ENCODE results near the gene SGPP2.

Gene SGPP2

DNA sequence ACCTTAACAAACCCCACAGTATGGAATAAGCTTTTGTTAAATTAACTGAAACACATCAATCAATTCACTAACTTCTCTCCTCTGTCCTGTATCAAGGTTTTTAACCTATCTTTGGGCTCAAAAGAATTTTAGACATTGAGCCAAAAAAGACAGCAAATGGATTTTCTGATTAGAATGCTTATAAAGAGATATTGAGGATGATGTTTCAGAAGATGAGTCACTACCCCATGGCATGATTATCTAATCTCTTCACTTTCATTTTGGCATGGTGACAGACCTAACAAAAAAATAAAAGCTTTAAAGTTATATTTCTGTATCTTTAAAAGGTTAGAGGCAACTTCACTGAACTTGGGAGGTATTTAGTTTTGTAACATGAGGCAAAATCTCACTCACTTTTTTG lies 55.5 kb downstream of the SGPP2 start:
- no peak for DNase-seq

DNA sequence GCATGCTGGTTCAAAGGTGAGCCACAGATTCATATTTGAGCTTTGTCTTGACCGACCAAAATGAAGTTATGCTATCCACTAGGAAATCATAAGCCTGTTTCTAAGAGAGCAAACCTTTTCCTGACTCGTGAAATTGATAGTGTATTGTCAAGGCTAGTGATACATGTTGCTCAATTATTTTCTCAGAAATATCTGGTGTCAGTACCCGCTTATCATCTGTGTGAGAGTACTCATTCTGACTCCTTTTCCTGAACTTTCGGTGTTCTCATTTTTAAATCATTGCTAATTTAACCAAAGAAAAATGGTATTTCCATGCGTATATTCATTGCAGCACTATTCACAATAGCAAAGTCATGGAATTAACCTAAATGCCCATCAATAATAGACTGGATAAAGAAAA lies 56.2 kb downstream of the SGPP2 start:
- DNase-seq = no peak

DNA sequence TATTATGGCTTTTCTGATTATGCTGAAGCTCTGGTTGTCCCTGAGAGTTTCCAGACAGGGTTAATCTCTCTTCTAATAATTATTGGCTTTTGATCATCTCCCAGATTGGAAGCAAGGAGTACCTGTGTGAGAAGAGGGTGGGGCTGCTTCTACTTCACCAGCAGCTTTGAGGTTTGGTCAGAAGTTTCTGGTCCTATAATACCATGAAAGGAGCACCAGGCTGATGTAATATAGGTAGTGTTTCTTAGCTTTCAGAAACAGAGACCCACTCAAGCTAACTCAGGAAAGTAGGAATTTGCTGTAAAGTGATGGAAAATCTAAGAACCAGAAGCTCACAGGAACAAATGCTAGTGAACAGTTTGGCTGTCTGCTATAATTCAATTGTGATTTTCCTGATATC lies 57.6 kb downstream of the SGPP2 start:
- no peak for DNase-seq

DNA sequence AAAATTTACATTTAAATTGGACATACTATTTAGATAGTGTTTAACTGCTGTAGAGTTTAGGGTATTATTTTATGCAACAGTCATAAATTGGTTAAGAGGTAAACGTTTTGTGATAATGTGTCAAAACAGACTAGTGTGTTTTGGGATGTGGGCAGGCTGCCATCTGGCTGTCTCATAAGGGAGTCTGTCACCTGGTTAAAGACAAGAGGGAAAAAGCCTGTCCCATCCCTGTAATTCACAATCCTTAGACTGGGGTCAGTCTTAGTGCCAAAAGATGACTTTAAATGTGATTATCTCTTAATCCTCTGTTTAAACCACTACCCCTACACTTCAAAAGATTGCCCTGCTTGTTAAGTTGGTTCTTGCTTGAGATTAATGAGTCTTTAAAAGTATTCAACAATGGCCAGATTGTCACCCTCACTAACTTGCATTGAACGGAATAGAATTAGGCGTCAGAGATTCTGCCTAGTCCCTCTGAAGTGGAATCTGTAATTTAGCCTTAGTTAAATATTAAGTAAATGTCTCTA lies 59.2 kb downstream of the SGPP2 start:
- peak; percentile 60 for DNase-seq

DNA sequence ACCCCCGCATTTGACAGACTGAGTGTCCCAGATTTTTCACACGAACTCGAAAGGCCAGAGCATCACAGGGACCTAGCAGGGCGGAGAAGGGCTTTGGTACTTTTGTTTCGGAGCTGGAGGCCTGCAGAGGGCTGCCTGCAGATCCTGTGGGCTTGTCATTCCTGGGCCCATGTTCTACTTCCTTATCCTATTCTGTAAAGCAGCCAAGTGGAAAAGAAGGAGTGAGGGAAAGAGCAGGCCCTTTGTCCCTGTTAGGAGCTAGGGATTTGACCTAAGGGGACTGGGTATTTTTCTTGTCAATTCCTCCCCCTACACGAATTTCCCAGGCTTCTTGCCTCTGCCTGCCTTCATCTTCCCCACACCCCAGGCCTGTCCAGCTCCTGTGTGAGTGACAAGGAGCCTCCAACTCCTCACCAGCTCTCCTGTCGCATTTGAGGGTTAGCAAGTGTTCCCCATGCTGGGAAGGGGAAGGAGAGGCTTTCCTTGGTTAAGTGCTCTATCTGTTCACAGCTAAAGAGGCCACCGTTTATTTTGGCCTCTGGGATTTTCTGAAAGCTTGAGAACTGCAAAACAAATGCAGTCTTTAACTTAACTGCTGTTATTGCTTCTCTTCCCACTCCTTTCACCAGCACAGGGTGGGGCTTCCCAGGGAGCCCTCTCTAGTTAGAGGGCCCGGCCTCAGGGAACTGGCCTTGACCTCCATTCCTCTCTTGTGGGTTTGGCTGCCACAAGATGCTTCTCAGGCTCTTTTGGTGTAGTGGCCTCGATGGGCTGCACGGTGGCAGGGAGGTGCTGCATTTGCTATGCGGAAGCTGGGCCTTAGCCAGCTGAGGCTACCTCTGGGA lies 61.2 kb downstream of the SGPP2 start:
- DNase-seq = no peak

DNA sequence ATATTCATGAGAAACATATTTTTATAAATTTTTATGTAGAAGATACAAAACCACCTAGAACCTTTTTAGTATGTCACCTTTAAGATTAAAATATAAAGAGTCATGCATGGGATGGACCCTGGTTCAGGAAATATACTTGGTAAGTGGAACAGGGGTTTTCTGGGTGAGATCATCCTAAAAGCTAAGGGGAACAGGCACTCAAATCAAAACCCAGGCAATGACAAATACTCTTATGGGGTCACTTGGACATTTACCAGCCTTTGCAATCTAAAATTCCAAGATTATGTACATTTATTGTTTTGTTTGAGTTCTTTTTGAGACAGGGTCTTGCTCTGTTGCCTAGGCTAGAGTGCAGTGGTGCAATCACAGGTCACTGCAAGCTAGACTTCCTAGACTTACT lies 65.8 kb downstream of the SGPP2 start:
- DNase-seq = no peak

DNA sequence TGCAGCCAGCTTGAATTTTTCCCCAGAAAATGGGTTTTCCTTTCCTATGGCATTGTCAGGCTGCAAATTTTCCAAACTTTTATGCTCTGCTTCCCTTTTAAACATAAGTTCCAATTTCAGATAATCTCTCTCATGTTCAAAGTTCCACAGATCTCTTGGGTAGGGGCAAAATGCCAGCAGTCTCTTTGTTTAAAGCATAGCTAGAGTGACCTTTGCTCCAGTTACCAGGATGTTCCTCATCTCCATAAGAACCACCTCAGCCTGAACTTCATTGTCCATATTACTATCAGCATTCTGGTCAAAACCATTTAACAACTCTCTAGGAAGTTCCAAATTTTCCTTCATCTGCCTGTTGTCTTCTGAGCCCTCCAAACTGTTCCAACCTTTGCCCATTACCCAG lies 68.3 kb downstream of the SGPP2 start:
- no peak for DNase-seq

DNA sequence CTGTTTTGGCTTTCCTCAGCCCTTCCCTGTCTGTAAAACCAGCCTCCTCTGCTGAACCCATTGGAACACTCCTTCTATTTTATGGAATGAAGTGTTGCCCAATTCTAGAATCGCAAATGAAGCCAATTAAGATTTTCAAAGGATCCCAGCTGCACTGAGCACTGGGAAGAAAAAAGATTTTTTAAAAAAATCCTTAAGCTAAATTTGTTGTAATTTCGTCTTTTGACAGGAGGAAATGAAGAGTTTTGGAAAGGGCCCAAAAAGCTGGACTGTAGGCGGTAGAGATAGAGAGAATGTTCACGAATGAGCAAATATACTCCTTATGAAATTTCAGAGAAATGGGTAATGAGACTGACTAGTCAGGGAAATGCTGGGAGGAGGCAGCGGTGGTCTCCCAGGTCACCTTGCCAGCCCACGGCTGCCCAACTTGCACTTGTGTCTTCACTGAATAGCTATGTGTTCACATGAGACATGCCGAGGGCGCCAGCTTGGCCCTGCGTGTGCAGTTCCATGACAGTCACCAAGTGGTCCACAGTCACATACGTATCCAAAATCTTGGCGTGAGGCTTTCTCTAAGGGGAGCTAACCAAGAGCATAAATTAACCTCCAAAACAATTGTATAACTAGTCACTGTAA lies 69.9 kb downstream of the SGPP2 start:
- DNase-seq = no peak

DNA sequence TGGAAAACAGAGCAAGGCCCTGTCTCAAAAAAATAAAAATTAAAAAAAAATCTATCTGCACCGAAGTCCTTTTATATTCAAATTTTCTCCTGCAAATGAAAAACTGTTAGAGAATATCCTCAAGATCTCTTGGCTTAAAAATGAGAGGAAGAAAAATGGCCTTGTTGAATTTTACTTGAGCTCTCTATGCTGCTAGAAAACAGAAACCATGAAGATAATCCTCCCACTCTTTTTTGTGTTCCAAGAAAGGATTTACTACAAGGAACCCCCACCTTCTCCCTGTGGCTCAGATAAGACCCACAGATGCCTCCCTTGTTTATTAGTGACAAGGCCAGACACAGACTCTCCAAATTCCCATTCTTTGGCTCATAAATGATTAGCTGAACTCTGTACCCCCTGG lies 71.0 kb downstream of the SGPP2 start:
- no peak for DNase-seq

DNA sequence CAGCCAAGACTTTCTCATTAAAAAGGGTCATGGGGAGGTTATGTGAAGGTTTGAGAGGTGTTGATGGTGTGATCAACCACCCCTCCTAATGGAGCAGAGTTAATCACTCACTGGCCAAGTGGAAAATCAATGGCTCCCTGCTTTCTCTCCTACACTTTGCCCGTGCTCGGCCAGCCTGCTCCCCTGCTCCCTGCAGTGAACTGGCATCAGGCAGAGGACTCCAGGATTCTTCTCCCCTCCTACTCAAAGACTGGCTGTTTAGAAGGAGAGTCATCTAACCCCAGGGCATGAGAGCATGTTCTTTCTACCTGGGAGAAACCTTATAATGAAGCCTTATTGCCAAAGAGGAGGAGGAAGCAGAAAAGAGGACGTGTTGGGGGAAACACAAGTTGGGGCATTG lies 74.9 kb downstream of the SGPP2 start:
- DNase-seq = no peak

DNA sequence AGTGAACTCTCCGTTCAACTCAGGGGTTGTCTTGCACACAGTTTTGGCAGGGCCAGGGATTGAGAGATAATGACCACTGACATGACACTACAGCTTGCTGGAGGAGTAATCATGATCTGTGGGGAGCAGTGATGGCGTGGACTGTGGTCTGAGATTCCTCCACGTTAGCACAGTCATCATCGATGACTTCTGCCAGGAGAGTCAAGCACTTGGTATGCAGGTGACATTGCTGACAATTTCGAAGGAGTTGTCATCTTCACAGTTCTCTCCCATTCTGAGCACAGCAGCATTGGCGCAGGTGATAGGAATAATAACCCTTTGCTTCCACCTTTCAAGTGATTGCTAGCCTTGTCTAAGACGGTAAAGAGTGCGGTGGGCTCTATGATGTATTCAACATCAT lies 79.8 kb downstream of the SGPP2 start:
- DNase-seq = no peak

DNA sequence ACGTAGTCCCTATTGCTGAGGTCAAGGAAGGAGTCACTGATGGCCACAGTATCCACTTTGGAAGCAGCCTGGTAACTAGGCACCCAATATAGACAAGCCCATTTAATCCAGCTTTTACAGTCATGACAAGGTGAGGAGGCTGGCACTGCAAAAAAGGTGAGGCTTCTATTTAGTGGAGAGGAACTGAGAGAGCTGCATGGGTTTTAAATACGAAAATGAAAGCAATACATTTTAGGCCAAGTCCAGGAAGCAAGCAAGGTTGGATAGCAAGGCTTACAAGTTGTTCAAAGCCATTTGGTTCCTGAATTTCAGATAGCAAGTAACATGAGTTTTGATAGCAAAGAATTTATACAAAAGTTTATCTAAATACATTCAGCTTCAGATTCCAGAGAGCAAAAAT lies 80.4 kb downstream of the SGPP2 start:
- no peak for DNase-seq

DNA sequence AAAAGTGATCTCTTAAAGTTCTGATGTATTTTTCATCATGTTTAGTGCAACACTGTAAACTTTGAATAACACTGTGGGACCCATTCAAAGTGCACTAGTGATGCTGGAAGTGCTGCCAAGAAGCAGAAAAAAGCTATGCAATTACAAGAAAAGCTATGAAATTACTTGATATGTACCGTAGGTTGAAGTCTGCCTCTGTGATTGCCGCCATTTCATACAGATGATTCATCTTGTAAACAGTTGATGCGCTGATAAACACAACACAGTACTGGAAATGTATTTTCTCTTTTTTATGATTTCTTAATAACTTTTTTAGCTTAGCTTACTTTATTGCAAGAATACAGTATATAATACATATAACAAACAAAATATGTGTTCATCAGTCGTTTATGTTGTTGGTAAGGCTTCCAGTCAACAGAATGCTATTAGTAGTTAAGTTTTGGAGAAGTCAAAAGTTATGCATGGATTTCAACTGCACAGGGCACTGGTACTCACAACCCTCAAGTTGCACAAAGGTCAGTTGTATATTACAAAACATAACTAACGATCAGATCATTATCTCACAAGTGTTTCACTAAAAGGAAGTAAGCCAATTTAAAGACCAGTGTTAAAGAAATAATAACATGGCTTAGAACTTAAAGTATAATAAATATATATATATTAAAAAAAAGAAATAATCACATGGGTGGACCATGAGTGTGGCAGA lies 82.0 kb downstream of the SGPP2 start:
- DNase-seq = no peak

DNA sequence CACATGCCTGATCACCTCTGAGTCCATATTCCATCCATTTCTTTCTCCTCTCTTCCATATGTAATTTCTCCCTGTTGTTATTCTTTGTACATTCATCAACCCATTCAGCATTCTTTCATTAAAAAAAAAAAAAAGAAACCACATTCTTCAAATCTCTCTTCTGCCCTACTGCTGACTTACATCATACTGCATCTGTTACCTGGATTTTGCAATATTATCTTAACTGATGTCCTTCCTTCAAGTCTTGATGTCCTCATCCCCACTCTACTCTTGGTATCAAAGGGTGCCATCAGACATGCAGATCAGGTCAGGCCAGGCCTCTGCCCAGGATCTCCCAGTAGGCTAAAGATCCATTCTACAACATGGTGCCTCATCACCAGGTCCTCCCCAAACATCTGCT lies 90.6 kb downstream of the SGPP2 start:
- DNase-seq = no peak

DNA sequence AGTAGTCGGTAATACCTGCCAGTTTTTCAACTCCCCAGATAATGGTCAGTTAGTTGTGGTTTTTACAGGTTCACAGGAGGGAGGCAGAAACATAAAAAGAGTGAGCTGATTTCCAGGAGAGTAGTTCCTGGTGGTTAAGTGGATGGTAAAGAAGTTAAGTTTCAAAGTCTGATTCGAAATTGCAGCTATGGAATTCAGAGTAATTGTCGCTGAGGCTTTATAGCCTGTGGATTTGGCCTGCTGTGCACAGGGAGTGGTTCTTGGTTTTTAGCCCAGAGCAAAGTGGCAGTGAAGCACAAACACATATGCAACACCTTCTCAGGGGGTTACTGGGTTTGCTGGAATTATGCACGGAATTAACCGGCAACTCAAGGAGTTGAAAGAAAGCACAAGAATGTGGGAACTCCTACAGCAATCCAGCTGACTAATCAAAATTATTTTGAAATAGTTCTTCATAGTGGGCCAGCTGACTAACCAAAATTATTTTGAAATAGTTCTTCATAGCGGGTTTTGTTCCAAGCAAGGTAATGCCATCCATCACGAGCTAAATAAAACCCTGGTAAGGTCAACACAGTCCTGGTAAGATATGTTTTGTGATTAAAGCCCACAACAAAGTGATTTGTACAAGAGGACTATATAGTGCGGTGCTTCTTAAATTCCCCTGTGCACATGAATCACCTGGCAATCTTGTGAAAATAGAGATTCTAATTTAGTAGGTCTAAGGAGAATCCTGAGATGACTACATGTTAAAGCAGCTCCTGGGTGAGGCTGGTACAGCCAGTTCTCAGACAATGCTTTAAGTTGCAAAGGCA lies 94.4 kb downstream of the SGPP2 start:
- DNase-seq = no peak

DNA sequence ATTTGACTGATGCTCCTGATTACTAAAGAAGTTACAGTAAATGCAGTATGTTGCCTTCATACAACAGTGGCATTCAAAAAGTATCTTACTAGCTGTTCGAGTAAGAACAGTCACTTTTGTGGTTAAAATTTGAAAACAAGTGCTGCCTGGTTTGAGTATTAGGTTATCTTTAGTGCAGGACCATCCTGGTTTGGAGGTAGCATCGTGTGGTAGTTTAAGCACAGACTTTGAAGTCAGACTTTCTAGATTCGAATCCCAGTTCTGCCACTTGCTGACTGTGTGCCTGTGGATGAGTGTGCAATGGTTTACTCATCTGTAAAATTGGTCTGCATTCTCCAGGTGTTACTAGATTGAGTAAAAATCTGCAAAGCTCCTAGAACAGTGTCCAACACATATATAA lies 96.8 kb downstream of the SGPP2 start:
- no peak for DNase-seq

DNA sequence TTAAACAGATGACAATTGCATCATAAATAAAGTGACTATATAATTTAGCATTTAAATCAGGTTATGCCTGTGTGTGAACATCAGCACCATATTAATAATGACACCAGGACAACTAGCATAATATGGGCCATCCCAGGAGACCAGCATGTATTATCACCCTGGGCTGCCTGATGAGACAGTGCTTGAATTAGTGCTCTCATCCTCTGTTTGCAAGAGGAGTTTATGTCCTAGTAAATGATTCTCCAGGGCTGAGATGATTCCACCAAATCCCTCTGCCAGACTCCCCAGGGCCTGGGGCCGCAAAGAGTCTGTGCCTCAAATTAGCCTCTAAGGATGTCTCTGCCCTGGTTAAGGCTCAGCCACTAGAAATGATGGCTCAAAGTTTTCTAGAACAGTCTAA lies 97.7 kb downstream of the SGPP2 start:
- no peak for DNase-seq

DNA sequence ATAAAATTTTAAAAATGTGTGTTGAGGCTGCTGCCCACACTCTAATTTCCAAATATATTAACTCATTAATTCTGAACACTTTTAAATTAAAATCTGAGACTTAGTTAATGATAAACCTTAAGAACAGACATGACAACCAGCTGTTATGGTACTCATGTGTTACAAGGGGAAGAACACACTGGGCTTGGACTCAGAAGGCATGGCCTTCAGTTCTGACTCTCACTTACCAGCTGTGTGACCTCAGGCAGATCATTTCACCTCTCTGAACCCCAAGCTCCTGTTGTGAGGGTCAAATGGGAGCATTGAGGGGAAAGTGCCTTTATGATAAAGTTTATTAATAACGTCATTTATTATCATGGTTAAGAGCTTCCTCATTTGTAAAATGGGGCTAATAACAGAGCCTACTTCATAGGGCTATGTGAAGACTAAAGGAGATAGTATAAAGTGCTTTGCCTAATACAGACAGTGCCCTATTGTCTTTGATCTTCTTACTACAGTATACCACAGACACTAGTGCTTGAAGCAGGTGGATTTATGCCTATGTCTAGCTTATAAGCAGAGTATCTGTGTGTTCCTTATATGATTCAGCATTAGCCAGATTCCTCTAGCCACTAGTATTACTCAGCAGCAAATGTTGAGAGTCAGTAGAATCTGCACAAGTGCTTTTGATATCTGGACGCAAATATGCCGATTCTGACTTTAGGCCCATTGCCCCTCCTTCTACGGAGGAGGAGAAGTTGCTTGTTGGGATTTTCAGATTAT lies 99.6 kb downstream of the SGPP2 start:
- DNase-seq = no peak

DNA sequence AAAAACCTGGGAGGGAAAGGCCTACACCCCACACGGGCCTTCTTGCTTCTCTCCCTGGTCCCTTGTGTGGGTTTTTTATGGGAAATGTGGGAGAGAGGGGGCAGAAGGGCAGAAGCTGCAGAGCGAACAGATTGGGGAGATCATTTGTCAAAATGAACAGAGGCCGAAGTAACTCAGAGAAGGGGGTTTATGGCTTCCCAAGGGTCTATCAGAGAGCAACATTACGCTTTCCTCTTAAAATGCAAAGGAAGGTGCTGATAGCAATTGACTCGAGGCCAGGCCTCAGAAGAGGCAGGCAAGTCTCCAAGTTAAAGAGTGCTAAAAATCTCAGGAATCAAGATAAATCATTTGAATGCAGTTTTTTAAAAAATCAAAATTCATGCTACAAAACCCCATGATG lies 101.5 kb downstream of the SGPP2 start:
- DNase-seq = no peak

DNA sequence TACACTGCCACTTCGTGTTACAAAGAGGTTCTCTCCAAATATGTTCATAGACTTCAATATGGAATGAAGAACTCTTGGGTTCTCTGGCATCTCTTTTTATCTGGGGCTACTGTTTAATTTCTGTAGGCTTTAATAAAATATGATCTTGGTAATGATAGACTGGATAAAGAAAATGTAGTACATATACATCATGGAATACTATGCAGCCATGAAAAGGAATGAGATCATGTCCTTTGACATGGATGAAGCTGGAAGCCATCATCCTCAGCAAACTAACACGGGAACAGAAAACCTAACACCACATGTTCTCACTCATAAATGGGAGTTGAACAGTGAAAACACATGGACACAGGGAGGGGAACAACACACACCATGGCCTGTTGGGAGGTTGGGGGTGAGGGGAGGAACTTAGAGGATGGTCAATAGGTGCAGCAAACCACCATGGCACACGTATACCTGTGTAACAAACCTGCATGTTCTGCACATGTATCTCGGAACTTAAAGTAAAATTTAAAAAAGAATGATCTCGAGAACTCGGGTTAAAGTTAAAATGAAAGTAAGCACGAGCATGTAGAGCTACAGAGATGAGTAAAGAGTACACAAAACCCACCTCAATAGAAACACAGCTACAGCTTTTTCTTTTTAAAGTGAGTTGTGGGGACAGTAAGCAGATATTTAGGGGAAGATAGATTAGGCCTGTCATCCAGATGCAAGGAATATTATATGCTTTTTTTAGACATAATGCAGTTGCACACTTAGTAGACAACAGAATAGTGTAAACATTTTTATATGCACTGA lies 102.3 kb downstream of the SGPP2 start:
- no peak for DNase-seq

DNA sequence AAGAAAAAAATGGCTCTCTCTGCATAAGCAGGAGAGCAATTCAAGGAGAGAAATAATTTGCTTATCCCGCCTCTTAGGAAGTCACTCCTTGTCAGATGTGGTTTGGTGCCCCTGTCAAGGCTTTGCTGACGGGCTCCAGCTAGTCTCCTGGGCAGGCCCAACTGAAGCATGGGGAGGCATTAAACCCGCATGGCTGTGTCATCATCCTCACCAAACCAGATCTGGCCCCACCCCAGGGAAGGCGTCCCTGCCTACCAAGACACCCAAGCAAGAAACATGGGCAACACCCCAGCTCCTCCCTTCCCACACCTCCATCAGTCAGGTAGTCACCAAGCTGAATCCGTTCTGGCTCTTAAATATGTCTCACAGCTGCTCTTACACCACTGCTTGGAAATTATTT lies 108.0 kb downstream of the SGPP2 start:
- no peak for DNase-seq
